HG03442 (cell line): ENCODE data around the gene DSCAML1.

ENCODE experiments used
- ATAC-seq: cut with Tn5 transposase; IDR thresholded peaks from one replicate; pipeline ENCODE4 v1.9.1; 2021; ENCODE audit warnings: mild to moderate bottlenecking, moderate library complexity; ENCODE audit not compliant: unreplicated experiment

The DSCAML1 gene

GRCh38 chr11:117591316-117592039 is 205.5 kb downstream of the DSCAML1 start:
- ATAC-seq, result no peak

GRCh38 chr11:117589063-117589462 is 208.0 kb downstream of the DSCAML1 start:
- no peak for ATAC-seq

- ATAC-seq, result no peak
Observed at GRCh38 chr11:117588166-117588810, 208.7 kb downstream of the DSCAML1 start.

- ATAC-seq, result no peak
Observed at GRCh38 chr11:117587416-117587815, 209.6 kb downstream of the DSCAML1 start.

- ATAC-seq, result no peak
Observed at GRCh38 chr11:117586392-117586791, 210.6 kb downstream of the DSCAML1 start.

- ATAC-seq, result no peak
Observed at GRCh38 chr11:117585631-117586030, 211.4 kb downstream of the DSCAML1 start.

- ATAC-seq, result no peak
Observed at GRCh38 chr11:117584056-117584830, 212.8 kb downstream of the DSCAML1 start.

- ATAC-seq, result no peak
Observed at GRCh38 chr11:117583063-117583801, 213.8 kb downstream of the DSCAML1 start.

GRCh38 chr11:117582433-117582832 is 214.6 kb downstream of the DSCAML1 start:
- ATAC-seq, result no peak

- no peak for ATAC-seq
Observed at GRCh38 chr11:117580866-117581265, 216.2 kb downstream of the DSCAML1 start.

GRCh38 chr11:117579161-117579560 is 217.9 kb downstream of the DSCAML1 start:
- ATAC-seq, result no peak

- no peak for ATAC-seq
Observed at GRCh38 chr11:117575856-117576255, 221.2 kb downstream of the DSCAML1 start.

- no peak for ATAC-seq
Observed at GRCh38 chr11:117574551-117574950, 222.5 kb downstream of the DSCAML1 start.

- no peak for ATAC-seq
Observed at GRCh38 chr11:117573326-117573725, 223.7 kb downstream of the DSCAML1 start.

- no peak for ATAC-seq
Observed at GRCh38 chr11:117572671-117573070, 224.3 kb downstream of the DSCAML1 start.

GRCh38 chr11:117572129-117572528 is 224.9 kb downstream of the DSCAML1 start:
- no peak for ATAC-seq

- ATAC-seq, result no peak
Observed at GRCh38 chr11:117570701-117571100, 226.3 kb downstream of the DSCAML1 start.

GRCh38 chr11:117569911-117570310 is 227.1 kb downstream of the DSCAML1 start:
- ATAC-seq, result no peak

GRCh38 chr11:117565709-117566108 is 231.3 kb downstream of the DSCAML1 start:
- no peak for ATAC-seq

GRCh38 chr11:117564321-117564720 is 232.7 kb downstream of the DSCAML1 start:
- no peak for ATAC-seq

- no peak for ATAC-seq
Observed at GRCh38 chr11:117563556-117563955, 233.5 kb downstream of the DSCAML1 start.
